RKO (cell line): Measurements from ENCODE around the gene EEF1AKMT3.

Experiments
- DNase-seq: peaks from one replicate; pipeline ENCODE4 v3.0.0-alpha.2; 2016; ENCODE audit warnings: low spot score

Gene EEF1AKMT3

DNA sequence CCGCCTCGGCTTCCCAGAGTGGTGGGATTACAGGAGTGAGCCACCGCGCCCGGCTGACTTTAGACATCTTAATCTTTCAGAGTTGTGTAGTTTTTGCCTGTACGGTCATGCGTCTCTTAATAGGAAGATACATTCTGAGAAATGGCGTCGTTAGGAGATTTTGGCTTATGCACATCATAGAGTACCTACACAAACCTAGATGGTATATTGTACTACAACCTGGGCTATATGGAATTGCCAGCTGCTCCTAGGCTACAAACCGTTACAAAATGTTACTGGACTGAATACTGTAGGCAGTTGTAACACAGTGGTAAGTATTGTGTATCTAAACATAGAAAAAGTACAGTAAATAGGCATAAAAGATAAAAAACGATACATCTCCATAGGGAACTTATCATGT, 11.4 kb downstream of the EEF1AKMT3 start:
- DNase-seq, result no peak

DNA sequence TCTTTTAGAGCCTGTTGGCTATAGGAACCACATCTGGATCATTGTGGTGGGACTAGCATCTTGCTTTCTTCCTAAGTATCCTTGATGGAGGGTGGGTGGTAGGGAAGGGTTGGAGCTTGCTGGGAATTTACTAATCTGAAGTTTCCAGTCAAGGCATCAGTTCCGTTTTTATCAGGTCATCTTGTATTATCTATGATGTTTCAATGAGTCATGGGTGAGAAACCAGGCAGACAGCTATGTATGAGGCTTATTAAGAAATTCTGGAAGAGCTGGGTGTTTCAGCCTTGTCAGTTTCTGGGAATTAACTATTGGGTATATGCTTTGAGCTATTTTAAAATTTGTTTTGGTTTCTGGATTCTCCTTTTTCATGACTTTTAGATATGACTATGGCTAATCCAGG, 21.5 kb downstream of the EEF1AKMT3 start:
- peak; percentile 86 for DNase-seq

DNA sequence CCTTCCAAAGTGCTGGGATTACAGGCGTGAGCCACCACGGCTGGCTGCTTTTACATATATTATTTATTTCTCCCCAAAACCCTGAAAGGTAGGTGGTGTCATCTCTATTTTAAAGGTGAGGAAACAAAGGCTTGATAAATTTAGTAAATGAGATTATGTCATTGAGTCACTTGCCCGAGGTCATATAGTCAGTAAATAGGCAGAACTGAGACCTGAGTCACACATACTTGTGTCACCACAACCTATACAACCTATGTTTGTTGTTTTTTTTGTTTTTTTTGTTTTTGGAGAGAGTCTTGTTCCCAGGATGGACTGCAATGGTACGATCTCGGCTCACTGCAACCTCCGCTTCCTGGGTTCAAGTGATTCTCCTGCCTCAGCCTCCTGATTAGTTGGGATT, 22.9 kb downstream of the EEF1AKMT3 start:
- DNase-seq, result peak; percentile 32

DNA sequence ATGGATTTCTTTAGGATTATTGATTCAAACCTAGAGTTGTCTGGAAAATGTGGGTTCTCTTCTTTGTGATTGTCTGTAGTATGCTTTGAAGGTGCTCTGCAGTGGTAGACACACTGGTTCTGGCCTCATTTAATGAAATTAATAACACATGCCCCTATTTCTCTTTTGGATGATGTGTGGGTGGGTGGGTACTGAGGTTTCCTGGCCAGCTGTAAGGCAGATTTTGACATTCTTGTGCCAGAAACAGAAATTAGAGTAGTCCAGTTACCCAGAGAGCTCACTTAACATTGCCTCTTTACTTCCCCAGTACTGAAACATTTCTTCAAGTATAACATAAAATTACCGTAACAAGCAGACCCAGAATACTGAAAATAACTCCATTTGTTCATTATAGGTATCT, 24.6 kb downstream of the EEF1AKMT3 start:
- DNase-seq, result no peak

DNA sequence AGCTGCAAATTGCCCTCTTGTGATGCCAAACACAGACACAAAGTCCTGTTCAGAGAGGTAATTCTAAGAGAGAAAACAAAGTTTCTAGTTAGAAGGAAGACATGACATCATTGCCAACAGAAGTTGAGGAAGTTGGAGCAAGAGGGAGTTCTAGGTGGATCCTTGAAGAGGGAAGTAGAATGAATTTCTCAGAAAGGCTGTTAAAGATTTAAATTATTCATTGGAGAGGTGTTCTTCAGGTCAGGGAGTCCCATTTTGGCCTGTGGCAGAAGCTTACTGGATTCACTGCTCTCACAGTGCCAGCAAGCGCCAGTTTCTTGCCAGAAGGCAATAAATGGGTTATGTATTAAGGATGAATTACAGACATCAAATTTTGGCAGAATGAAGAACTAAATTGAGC, 25.5 kb downstream of the EEF1AKMT3 start:
- no peak for DNase-seq

DNA sequence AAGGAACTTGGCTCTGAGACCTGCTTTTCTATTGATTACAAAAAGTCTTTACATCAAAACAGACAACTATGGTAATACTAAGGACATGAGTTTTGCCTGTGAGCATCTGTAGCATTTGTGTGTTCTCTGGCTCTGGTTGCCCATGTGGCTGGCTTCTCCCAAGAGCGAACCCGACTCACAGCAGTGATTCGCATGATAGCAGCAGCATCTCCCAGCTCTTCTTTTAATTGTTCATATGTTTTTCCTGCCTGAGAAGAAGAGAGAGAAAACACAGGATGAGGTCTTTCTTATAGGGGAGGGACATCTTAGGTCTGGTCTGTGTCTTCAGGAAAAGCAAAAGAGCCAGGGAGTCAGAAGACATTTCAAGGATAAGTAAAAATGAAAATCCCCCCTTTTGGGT, 28.6 kb downstream of the EEF1AKMT3 start:
- DNase-seq, result no peak

DNA sequence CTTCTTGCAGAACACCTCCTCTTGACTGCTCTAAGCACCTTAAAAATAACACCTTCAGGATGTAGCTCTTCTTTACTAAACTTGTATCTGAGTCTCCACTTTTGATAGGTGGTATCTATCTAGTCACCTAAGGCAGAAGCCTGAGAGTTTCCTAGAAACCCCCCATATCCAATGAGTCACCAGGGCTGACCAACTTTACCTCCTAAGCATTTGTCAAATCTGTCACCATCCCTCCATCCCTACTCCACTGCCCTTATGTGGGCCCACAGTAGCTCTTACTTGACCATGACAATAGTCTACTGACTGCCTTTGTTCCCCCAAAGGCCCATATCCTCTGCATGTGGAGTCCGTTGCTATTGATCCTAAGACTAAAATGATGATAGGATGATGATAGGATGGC, 30.2 kb downstream of the EEF1AKMT3 start:
- no peak for DNase-seq

DNA sequence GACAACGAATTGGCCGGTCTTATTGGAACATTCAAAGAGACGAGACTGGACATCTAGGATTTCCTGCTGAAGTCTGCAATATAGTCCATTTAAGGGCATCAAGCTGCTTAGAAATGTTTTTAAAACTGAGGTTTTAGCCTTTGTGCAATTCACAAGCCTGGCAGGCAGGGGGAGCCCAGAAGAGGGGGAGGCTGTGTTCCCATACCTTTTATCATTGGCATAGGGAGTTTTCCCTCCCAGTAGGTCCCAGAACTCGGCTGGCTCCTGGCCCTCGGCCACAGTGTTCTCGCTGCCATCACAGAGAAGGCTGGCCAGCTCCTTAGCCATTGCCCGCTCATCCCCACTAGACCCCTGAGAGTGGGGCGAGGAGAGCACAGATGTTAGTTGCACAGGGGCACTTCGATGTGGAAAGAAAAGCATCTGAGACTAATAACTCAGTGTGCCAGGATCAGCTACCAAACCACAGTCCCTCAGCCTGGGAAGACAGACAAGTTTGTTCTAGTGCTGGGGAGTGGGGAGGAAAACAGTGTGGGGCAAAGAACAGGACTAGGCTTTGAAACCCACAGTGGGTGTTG, 31.0 kb downstream of the EEF1AKMT3 start:
- DNase-seq, result peak; percentile 61

DNA sequence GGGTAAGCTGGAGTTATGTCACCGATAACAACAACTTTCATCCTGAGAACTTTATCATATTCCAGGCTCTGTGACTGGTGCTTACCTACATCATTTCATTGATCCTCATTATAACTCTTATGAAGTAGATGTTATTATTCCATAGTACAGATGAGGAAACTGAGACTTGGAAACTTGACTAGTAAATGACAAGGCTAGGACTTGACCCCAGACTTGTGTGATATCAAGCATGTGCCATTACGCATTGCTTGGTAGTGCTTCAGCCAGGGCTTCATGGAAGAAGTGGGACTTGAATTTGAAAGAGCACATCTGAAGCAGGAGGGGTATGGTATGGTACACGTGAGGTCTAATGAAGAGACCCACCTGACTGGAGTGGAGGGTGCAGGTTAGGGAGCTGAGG, 34.3 kb downstream of the EEF1AKMT3 start:
- no peak for DNase-seq

DNA sequence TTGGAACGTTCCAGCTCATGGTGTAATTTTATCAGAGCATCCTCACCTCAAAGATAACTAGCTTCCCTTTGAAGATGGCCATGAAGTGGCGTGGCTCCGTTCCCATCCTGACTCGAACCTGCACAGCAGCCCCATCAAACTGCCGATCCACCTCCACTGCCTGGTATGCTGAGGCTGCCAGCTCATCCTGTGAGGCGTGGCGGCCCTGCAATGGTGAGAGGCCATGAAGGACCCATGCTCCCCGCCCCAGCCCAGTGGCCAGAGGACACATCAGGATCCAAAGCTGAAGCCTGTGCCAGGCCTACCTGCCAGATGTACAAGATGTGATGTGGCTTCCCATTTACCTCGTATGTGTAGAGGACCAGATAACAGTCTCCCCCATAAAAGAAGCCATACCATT, 34.9 kb downstream of the EEF1AKMT3 start:
- no peak for DNase-seq

DNA sequence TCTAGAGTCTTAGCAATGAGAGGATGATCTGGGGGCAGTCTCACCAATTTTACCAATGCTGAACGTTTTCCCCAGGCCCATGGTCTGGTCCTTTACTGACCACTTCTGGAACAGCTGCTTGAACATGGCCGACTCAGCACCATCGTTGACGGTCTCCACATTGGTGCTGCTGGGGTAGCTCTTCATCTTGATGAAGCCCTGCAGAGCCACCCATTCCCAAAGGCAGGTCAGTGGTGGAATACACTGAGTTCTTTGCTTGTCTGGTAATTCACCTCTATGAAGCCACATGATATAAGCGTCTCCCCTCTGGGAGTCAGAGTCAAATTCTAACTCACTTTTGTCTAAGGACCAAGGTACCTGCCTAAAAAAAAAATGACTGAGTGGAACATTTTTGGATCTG, 35.9 kb downstream of the EEF1AKMT3 start:
- DNase-seq, result no peak

DNA sequence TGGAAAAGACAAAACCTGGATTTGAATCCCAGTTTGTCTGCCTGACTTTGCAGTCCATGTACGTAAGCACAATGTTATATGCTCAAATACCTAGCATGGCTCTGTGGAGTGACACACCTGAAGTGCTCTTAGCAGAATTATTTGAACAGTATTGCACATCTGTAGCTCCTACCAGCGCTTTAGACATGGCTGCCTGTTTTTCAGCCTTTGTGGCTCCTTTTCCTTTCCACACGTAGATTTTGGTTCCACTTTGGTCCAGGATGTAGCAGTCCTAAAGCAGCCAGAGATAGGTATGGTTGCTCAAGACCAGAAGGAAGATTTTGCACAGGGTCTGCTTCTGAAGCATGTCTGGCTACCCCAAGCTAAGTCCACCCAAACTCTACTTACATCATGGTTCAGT, 37.0 kb downstream of the EEF1AKMT3 start:
- DNase-seq, result no peak

DNA sequence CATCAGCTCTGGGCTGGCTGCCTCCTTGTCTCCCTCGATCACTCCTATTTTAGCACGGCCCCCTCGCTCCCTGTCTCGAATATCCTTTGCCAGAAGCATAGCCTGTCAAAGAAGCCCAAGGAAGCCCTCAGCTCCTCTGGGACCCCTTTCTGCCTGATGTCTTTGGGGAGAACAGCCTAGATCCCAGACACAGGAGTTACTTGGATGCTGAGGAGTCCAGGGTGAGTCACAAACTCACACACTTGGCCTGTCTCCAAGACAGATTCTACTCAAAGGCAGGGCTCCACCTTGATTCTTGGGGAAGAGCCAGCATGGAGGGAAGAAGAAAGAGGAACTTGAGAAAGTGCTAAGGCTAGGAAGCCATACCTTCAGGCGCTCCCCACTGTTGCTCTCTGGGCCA, 38.0 kb downstream of the EEF1AKMT3 start:
- DNase-seq, result peak; percentile 34

DNA sequence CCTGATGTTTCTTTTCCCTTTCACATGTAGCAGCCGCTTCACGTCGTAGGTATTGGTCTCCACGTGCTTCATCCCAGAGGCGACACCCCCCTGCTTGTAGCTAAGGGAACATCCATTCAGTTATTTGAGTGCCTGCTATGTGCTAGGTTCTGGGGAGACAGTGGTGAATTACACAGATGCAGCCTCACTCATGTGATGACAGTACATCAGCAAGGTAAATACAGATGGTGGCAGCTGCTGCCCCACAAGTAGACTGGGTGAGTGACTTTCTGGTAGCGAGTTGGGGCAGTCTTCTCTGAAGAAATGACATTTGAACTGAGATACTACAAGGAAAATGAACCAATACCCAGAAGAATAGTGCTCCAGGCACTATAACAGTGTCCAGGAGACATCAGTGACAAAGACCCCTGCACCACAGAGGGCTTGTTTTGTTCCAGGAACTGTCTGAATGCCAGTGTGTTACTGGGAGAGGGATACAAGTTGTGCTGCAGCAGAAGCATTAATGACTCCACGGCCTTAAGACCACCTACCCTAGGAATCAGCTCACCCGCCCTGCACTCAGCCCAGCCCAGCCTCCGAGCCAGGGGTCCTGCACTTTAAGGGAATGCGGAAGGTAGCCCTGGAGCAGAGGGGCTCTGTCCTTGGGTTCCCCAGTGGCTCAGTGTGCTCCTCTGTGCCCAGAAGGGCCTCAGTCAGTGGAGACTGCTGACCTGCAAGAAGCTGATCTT, 38.8 kb downstream of the EEF1AKMT3 start:
- DNase-seq, result no peak

DNA sequence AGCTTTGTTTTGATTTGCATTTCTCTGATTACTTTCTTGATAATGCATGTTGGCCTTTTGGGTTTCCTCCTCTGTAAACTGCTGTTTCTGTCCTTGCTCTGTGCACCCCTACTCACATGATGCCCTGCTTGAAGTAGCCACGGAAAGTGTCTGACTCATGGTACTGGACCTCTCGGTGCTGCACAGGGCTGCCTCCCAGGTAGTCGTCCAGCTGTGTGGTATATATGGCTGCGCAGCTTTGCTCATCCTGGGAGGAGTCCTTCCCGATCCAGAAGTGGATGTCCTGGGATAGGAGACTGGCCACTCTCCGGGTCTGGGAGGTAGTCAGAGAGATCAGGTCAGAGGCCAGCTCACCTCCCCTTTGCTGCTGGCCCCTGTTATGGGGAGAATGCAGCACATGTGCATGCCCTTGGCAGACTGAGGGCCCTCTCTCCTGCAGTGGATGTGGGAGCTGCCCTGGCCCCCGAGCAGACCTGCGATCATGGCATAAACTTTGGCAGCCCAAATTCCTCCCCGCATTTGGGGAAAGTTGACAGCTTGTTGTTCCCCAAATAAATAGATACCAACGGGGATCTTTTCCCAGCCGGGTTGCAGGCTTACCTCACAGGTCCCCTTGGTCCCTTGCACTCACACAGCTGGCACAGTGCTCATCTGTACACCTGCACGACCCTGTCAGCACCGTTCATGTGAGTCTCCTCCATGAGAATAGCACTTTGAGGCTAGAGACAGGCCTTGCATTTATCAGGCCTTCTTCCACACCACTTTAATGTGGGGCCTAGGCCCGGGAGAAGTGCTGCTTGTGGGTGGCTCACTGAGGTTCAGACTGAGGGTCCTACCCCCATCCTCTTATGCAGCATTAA, 40.9 kb downstream of the EEF1AKMT3 start:
- no peak for DNase-seq

DNA sequence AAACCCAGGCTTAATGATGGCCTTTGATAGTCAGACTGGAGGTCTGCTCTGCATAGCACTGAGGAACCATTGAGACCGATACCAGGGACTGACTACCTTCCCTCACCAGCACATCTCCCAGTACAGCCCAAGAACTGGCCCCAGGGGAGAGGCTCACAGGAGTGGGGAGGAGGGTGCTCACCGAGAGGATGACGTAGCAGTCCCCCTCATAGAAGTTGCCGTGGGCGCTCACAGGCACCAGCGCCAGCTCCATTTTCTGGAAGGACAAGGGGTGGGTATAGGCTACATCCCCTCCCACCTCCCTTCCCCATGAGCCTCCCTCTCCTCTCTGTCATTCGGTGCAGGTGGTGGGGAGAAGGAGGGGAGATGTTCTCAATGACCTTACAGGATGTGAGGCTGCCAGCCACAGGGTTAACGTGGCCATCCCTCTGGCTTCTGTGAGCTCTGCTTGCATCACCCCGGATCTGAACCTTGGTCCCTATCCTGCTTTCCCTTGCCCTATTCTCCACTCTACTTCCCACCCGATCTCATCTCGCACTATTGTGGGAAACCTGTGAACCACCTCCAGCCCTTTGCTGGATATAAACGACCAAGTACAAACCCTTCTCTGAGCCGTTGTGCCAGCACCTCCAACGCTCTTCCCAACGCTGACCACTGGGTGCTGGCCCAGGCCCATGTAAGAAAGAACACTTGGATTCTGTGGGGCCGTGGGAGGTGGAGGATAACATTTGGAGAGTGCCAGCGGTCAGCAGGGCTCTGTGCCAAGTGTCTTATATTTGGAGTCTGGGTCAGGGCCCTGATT, 41.8 kb downstream of the EEF1AKMT3 start:
- no peak for DNase-seq

DNA sequence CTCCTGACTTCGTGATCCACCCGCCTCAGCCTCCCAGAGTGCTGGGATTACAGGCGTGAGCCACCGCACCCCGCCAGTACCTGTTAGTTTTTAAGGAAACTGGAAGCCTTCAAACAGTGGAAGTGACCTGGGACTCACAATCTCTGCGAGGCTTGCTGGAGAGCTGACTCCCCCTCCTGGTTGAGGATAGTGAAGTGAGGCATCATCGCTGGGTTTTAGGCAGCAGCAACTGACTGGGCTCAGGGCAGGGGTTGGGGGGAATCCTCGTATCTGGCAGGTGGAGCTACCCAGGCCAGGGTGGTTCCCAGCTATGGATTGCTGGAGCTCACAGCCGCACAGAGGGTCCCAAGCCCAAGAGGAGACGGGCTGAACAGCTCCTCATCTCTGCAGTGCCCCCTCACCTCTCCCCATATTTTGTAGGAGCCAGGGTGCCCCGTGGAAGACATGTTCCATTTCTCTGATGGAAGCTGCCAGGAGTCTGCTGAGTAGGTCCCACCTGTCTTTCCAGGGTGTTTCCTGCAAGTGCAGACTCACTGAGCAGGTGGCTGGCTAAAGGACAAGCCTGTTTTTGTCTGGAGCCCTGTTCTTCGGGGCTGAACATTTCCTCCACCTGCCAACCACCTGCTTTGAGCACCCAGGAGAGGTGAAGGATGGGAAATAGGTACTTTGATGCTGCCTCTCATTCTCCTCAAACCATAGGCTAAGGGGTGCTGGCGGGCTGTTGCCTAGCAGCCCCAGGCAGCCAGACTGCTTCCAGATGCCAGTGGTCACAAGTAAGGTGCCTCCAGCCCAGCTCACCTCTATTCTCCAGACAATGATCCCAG, 43.0 kb downstream of the EEF1AKMT3 start:
- no peak for DNase-seq

DNA sequence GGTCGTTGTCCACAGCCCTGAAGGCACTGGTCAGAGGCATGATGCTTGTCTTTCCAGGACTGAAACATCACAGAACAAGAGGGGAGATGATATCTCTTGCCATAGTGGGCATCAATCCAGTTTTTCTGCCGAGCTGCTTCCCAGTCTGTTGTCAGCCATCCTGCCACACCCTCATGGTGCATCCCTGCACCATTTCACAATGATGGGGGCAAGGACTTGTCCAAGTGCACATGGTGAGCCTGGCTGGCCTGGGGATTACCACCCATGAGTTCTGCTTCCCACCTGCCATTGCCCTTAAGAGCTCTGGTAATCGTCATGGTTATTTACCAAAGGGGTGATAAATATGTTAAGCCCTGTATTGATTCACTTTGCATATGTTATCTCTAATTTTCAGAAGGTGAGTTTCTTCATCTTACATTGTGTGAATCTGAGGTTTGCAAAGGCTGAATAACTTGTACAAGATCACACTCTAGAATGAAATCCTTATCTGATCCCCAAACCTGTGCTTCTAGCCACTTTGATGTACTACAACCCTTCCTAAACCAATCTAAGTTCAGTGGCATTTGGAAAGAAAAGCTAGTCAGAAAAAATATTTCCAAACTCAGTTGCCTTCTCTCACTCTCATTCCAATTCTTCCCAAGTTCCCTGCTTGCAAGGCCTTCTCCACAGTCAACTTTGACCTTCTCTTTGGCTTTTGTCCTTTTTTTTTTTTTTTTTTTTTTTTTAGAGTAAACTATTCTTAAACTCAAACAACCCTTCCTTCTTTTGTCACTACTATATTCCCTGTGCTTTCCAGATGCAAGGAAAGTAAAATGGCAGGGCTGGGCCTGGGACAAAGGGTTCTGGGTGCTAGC, 43.8 kb downstream of the EEF1AKMT3 start:
- DNase-seq, result no peak

DNA sequence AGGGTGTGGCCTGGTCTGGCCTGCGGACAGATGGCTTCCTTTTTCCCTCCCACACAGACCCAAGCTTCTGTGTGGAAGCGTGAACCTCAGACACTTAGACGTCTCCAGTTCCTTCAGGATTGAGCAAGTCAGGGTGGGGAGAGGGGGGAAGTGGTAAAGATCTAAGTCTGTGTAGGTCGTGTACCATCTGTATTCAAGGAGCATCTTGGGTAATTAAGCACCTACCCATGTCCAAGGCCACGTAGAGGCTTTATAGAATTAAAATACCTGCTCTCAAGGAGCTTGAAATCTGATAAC, 44.4 kb downstream of the EEF1AKMT3 start:
- DNase-seq, result no peak

DNA sequence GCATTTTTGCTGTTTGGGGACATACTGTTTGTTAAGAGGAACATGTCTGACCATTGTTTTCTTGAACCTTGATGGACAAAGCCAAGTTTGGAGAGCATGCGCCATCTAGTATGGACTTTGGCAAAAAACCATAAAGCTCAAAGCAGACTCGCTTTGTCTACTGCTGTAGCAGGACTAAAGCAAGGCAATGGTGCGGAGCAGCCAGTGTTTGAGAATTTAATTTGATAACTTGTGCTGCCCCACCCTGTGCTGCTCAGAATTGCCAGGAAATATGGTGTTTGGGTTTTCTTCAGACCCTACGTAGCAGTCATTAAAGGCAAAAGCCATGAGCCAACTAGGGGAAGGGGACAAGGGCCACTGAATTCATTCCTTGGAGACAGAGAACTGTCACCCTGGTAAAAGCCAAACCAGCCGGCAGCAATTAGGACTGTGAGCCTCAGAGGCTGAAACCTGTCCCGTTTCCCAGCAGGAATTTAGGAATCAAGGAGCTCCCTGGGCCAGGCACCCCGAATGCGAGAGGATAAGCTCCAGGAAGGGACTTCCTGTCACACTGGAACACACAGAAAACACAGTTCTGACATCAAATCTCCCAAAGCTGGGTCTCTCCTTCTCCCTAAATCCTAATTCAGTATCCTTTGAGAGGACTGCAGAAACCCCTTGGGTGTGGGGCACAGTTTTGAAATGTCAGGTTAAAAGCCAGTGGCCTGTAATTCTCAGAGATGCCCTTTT, 45.0 kb downstream of the EEF1AKMT3 start:
- no peak for DNase-seq
